GM18517 (cell line): ENCODE measurements around the gene LEPR.

Experiments
- ATAC-seq: cut with Tn5 transposase; IDR thresholded peaks from one replicate; pipeline ENCODE4 v1.9.1; 2021; ENCODE audit warnings: mild to moderate bottlenecking, moderate library complexity; ENCODE audit not compliant: unreplicated experiment

Gene LEPR

DNA sequence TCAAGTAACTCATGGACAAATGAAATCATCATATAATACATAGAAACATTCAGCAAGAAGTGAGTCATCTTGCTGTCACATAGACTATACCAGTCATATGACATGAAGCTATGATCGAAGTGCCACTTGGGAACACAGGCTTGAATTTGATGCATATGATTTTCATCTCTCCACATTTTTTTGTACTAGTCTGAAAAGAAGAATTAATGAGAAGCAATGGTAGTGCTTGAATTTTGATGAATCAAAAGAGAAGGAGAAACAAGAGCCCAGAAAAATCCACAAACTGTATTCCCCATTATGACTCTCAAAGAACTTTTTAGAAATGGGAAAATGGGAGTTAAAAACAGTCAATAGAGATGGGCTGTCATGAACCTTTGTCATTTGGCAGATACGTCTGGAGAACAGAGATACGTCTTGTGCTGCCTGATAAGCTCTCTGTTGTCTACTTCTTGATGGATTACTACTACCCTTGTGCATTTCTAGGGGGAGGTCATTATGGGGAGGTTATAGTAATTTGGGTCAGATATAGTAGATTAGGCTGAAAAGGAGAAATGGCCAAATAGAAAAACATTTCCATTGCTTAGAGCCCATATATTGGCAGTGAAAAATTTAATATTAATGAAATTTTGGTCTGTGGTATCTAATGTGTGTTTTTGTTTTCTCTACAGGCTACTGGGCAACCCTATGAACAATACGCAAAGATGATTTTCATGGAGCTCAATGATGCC, 8.0 kb upstream of the LEPR start:
- no peak for ATAC-seq

- ATAC-seq = no peak
Observed at GRCh38 chr1:65412984-65413375, 7.5 kb upstream of the LEPR start.

- no peak for ATAC-seq
Observed at GRCh38 chr1:65414538-65414937, 5.9 kb upstream of the LEPR start.

GRCh38 chr1:65416767-65417166, 3.7 kb upstream of the LEPR start:
- no peak for ATAC-seq

DNA sequence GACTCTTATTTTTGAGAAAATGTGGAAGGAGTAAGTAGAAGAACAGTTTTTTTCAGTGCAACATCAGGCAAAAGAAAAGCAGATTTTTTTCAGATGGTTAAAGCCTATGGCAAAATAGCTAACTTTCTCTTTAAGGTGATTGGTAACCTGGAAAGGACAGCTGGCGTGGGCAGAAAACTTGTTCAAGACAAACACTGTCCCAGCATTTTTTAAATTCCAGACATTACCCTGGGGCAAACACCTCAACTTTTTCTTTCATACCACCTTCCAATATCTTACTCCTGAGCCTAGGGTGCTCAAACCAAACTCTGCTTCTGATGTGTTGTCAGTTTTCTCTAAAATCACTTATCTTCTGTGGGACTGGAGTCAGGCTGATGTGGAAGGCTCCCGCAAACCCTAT, 2.7 kb upstream of the LEPR start:
- ATAC-seq = no peak

- ATAC-seq = no peak
Observed at GRCh38 chr1:65418522-65419185, 1.8 kb upstream of the LEPR start.

GRCh38 chr1:65419681-65420589, 533 bp upstream of the LEPR start:
- ATAC-seq = peak; percentile 85

GRCh38 chr1:65421351-65422025, 1.0 kb downstream of the LEPR start:
- no peak for ATAC-seq

DNA sequence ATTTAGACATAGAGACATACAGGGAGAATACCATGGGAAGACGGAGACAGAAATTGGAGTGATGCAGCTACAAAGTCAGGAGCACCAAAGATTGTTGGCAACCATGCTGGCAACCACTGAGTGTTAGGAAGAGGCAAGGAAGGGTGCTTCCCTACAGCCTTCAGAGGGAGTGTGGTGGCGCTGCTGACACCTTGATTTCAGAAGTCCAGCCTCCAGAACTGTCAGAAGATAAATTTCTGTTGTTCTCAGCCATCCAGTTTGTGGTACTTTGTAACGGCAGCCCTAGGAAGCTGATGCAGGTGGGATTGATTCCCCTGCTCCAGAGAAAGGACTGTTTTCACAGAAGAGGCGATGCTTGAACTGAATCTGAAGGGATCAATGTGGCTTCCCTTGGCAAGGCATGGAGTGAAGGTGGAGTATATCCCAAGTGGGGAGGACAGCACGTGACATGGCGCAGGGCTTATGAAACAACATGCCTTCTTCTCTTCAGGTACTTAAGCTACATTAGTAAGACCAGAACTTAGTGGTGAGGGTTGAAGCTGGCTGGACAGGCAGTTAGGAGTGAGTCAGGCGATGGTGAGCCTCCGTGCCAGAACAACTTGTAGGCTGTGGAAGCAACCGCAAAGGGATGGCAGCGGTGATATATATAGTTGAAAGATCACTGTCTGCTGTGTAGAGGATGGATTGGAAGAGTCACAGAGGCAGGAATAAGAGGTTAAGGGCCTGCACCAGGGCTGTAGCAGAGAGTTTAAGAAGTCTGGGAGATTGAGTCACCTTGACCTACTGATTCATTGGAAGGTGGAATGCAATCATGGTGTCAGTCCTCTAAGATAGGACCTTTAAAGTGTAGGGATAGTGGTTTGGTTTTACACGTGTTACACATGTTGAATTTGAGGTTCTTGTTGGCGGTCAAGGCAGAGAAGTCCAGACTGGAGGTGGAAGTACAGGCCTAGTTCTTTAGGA, 2.1 kb downstream of the LEPR start:
- ATAC-seq = no peak

GRCh38 chr1:65423884-65424572, 3.6 kb downstream of the LEPR start:
- no peak for ATAC-seq

- ATAC-seq = no peak
Observed at GRCh38 chr1:65424573-65424889, 4.1 kb downstream of the LEPR start.

GRCh38 chr1:65425006-65425405, 4.5 kb downstream of the LEPR start:
- ATAC-seq = no peak

GRCh38 chr1:65425697-65426096, 5.2 kb downstream of the LEPR start:
- no peak for ATAC-seq

DNA sequence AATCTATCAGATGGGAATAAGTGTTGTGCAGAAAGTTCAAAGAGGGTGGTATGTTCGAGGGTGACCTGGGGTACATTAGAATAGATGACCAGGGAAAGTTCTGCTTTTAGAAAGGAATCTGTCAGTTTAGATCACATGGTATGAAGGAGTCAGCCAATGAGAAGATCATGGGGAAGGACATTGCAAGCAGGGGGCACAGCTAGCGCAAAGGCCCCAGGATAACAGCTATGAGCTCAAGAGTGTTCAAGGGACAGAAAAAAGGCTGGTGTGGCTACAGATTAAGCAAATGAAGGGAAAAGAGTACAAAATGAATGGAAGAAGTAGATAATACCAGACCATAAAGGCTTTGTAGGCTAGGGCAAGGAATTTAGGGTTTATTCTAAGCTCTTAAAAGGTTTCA, 8.6 kb downstream of the LEPR start:
- ATAC-seq = no peak

GRCh38 chr1:65429806-65430205, 9.3 kb downstream of the LEPR start:
- ATAC-seq = no peak

- ATAC-seq = peak; percentile 51
Observed at GRCh38 chr1:65431111-65431705, 10.7 kb downstream of the LEPR start.

DNA sequence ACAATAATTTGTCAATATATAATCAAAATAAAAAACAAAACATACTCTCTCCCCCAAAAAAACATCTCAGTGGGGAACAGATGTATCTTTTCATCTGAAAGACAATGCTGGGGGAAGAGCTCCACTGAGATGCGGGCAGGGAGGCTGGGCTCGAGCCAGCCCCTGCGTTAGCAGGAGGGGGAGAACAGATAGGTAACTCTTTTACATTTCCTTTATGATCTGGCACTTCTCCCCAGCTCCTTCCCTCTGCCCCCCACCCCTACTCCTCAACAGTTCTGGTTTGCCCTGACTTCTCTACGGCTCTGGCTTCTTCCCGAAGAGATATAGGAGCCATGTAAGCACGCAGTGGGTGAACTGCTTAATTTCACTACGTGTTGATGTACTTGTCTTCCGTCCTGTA, 12.4 kb downstream of the LEPR start:
- no peak for ATAC-seq

DNA sequence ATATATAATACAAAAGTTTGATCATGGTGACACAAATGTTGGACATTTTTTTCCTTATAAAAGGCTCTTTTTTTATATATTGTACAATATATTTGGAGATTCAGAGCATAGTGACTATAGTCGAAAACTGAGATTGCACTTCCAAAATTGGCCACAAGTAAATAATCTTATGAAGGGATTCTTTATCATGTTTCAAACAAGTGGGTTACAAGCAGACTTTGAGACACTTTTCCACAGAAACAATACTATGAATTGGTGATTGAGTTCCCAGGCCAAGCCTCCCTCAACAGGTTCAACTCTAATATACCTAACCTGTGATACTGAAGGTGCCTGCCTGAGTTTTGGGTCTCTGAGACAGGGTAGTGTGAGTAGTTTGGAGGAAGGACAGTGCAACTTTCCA, 13.8 kb downstream of the LEPR start:
- no peak for ATAC-seq

DNA sequence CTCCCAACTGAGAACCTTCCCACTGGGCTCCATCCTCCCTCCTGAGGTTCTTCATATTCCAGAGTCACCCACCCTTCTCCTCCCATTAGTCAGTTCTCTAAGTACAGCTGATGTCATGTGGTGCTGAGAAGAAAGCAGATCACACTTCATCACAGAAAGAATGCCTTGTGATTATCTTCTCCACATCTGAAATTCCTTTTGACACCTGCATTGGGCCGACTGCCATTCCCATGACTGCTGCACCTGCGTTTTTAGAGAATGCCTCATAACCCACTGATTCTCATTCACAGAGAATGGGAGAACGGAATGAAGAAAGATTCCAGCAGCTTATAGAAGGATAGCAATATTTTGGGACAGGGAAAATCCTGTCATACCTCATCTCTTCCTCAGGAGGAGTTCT, 14.3 kb downstream of the LEPR start:
- no peak for ATAC-seq
